DND-41 (cell line): ENCODE results near the gene GRHL3.

Source experiments
- EZH2 ChIP-seq: IDR thresholded peaks from 3 replicates; pipeline ENCODE4 v1.6.1; 2012; ENCODE audit warnings: borderline replicate concordance, low read depth, mild to moderate bottlenecking, moderate library complexity, low read length, inconsistent platforms; ENCODE audit not compliant: severe bottlenecking
- TF ChIP-seq, protein P1 (sequence below): IDR thresholded peaks from 2 replicates; pipeline ENCODE4 v1.5.1; 2012; ENCODE audit warnings: borderline replicate concordance, low read length, moderate library complexity, mild to moderate bottlenecking; ENCODE audit not compliant: poor library complexity, severe bottlenecking; ENCODE audit errors: extremely low read depth

DNA sequence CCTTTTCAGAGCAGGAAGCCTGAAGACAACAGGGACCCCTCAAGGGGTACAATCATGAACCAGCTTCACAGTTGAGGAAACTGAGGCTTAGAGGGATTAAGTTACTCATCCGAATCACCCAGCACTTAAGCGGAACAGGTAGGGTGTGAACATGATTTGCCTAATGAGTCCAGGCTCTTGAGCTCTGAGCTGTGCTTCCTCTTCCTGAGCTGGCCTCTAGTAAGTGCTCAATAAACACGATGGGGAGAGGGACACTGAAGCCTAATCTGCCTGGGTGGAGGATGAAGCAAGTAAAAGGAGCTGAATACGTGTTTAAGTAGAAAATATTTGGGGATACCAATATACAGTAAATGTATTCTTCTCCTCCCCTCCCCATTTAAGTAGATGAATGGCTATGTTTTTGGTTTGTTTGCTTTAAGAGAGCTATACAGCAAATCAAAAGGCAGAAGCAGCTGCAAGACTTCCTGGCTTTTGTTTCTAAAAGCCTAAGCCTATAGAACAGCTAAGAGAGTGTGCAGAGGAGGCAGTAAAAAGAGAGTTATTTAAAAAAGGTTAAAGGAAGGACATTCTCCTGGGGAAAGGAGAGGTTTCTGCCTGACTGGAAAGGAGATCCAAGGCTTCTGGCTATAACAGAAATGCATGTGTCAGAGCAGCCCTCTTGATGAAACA is 74.0 kb downstream of the GRHL3 start:
- TF ChIP-seq, protein P1, sequence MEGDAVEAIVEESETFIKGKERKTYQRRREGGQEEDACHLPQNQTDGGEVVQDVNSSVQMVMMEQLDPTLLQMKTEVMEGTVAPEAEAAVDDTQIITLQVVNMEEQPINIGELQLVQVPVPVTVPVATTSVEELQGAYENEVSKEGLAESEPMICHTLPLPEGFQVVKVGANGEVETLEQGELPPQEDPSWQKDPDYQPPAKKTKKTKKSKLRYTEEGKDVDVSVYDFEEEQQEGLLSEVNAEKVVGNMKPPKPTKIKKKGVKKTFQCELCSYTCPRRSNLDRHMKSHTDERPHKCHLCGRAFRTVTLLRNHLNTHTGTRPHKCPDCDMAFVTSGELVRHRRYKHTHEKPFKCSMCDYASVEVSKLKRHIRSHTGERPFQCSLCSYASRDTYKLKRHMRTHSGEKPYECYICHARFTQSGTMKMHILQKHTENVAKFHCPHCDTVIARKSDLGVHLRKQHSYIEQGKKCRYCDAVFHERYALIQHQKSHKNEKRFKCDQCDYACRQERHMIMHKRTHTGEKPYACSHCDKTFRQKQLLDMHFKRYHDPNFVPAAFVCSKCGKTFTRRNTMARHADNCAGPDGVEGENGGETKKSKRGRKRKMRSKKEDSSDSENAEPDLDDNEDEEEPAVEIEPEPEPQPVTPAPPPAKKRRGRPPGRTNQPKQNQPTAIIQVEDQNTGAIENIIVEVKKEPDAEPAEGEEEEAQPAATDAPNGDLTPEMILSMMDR, result no peak
- no peak for TF ChIP-seq EZH2
